Esophagus mucosa (tissue), 1 donor: ENCODE data around the gene CAND2. TPM values are rescaled to one million over a fixed set of nuclear protein-coding genes. Genes with fewer than 3 reads are reported as not detected.
A peak's percentile ranks its signal among the peaks of the same experiment; 100 is the strongest.
"Not testable (repeated sequence)": the region's sequence is repeated elsewhere in the genome, so short reads cannot be mapped to it uniquely, and the experiment has no call there.

Experiments
- ATAC-seq: fragments of 200-7000 bp; cut with Tn5 transposase; one replicate; pipeline ENCODE4 v1.9.1; 2020
- total RNA-seq: library from RNA; stranded (reverse); gene quantifications from one replicate; pipeline ENCODE4 v1.2.4, GENCODE V29; 2023
- donor health status: DM: yes; HTN: yes; CAD: no.

Gene CAND2
- total RNA-seq, 1 donor from 2014 or later: 1.1 TPM

GRCh38 chr3:12862387-12862786, 65.9 kb downstream of the CAND2 start:
- no peak for ATAC-seq

- ATAC-seq: no peak
Measured at GRCh38 chr3:12865271-12865670, 68.8 kb downstream of the CAND2 start.

GRCh38 chr3:12866836-12867235, 70.4 kb downstream of the CAND2 start:
- no peak for ATAC-seq

GRCh38 chr3:12868039-12869034, 71.9 kb downstream of the CAND2 start:
- peak; percentile 86 for ATAC-seq

- ATAC-seq: peak; percentile 28
Measured at GRCh38 chr3:12869035-12869621, 72.6 kb downstream of the CAND2 start.

- no peak for ATAC-seq
Measured at GRCh38 chr3:12870942-12871341, 74.5 kb downstream of the CAND2 start.

GRCh38 chr3:12871404-12871983, 75.0 kb downstream of the CAND2 start:
- ATAC-seq: no peak

GRCh38 chr3:12875857-12876836, 79.7 kb downstream of the CAND2 start:
- peak; percentile 38 for ATAC-seq

- no peak for ATAC-seq
Measured at GRCh38 chr3:12877040-12877439, 80.6 kb downstream of the CAND2 start.

- no peak for ATAC-seq
Measured at GRCh38 chr3:12878141-12878574, 81.7 kb downstream of the CAND2 start.

GRCh38 chr3:12878758-12879157, 82.3 kb downstream of the CAND2 start:
- not testable (repeated sequence) for ATAC-seq

- no peak for ATAC-seq
Measured at GRCh38 chr3:12879191-12879815, 82.8 kb downstream of the CAND2 start.

GRCh38 chr3:12881858-12882257, 85.4 kb downstream of the CAND2 start:
- ATAC-seq: not testable (repeated sequence)

- ATAC-seq: no peak
Measured at GRCh38 chr3:12882336-12883310, 86.1 kb downstream of the CAND2 start.

- ATAC-seq: no peak
Measured at GRCh38 chr3:12884186-12884680, 87.8 kb downstream of the CAND2 start.

Other genes starting within 250 kb of the CAND2 start
- gene MKRN2, start 239.6 kb upstream of the CAND2 start, total RNA-seq: 20.6 TPM
- 57.3 TPM for gene RAF1, start 132.6 kb upstream of the CAND2 start, total RNA-seq
- 237 TPM for gene TMEM40, start 37.4 kb upstream of the CAND2 start, total RNA-seq
- 1,705 TPM for gene RPL32, start 44.9 kb downstream of the CAND2 start, total RNA-seq